Left ventricle myocardium inferior (tissue), 1 donor: ENCODE measurements around the gene MYT1. TPM values are rescaled to one million over a fixed set of nuclear protein-coding genes. Genes with fewer than 3 reads are reported as not detected.
A peak's percentile ranks its signal among the peaks of the same experiment; 100 is the strongest.

Experiments
- DNase-seq: peaks from one replicate; pipeline ENCODE4 v3.0.0-alpha.2; 2020
- H3K27ac ChIP-seq: fragments of 200-600 bp; replicated peaks from 2 replicates; pipeline ENCODE4 v1.8.0; 2021
- H3K27me3 ChIP-seq: fragments of 200-600 bp; 2 replicates; pipeline ENCODE4 v1.8.0; 2021; ENCODE audit warnings: low read depth
- H3K36me3 ChIP-seq: fragments of 200-600 bp; 2 replicates; pipeline ENCODE4 v1.8.0; 2021
- H3K4me1 ChIP-seq: fragments of 200-600 bp; 2 replicates; pipeline ENCODE4 v1.8.0; 2021
- H3K4me3 ChIP-seq: fragments of 200-600 bp; 2 replicates; pipeline ENCODE4 v1.8.0; 2021; ENCODE audit warnings: mild to moderate bottlenecking, moderate library complexity
- H3K9me3 ChIP-seq: fragments of 200-600 bp; replicated peaks from 2 replicates; pipeline ENCODE4 v1.8.0; 2021
- CTCF ChIP-seq: fragments of 200-600 bp; IDR thresholded peaks from 2 replicates; pipeline ENCODE4 v1.8.0; 2021; ENCODE audit warnings: antibody characterized with exemption, mild to moderate bottlenecking, borderline replicate concordance
- intact Hi-C: fragments of 100-400 bp; cut with micrococcal nuclease; formaldehyde crosslinking; loops from one replicate; pipeline ENCODE4 v1.11.0; 2022
- total RNA-seq: library from RNA; stranded (reverse); fragmentation: NEBNext Ultra II Directional; extraction: Animal tissue kit (Norgen Biotek cat#: 25700); gene quantifications from one replicate; pipeline ENCODE4 v1.2.1, GENCODE V29; 2021
- donor health status: DM: no; HTN: yes; CAD: no; lungs with severe emphysema.

The MYT1 gene
- total RNA-seq, 1 donor from 2014 or later, result 0.11 TPM

DNA sequence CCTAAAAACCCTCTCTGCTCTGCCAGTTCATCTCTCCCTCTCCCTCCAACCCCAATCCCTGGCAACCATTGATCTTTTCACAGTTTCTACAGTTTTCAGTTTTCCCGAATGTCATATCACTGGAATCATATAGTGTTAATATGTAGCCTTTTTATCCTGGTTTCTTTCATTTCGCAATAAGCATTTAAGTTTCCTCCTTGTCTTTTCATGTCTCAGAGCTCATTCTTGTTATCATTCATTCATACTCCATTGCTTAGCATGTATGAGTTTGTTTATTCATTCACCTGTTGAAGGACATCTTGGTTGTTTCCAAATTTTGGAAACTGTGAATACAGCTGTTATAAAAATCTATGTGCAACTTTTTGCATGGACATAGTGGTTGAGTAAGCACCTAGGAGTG, 85.8 kb downstream of the MYT1 start:
- DNase-seq, result no peak
- Histone ChIP-seq H3K4me3 (no peak overlapping the region), H3K27me3 (peaks cover 19% of the 10 kb centered on the region), H3K9me3 (no peaks in the 10 kb centered on the region), H3K27ac (no peak overlapping the region), H3K4me1 (peaks cover 4% of the 10 kb centered on the region), H3K36me3 (no peaks in the 10 kb centered on the region)
- intact Hi-C loops, result no loop called here
- TF ChIP-seq CTCF, result no peak

GRCh38 chr20:64253000-64253383, 88.7 kb downstream of the MYT1 start:
- no peak for TF ChIP-seq CTCF
- peaks cover 29% of the 10 kb centered on the region for H3K4me1 ChIP-seq
- no peak overlapping the region for H3K27ac ChIP-seq
- no peaks in the 10 kb centered on the region for H3K36me3 ChIP-seq
- DNase-seq, result no peak
- H3K27me3 ChIP-seq, result no peaks in the 10 kb centered on the region
- no peak overlapping the region for H3K4me3 ChIP-seq
- intact Hi-C loops, result no loop called here
- H3K9me3 ChIP-seq, result no peaks in the 10 kb centered on the region

- H3K27ac ChIP-seq, result no peak overlapping the region
- no peak for DNase-seq
- no peak for TF ChIP-seq CTCF
- H3K4me3 ChIP-seq, result no peak overlapping the region
- H3K27me3 ChIP-seq, result no peaks in the 10 kb centered on the region
- no peaks in the 10 kb centered on the region for H3K36me3 ChIP-seq
- peaks cover 34% of the 10 kb centered on the region for H3K4me1 ChIP-seq
- no peaks in the 10 kb centered on the region for H3K9me3 ChIP-seq
- intact Hi-C loops, result no loop called here
These were observed 89.2 kb downstream of the MYT1 start for GRCh38 chr20:64253443-64253842.

GRCh38 chr20:64254156-64254555, 89.9 kb downstream of the MYT1 start:
- Histone ChIP-seq H3K36me3 (no peaks in the 10 kb centered on the region), H3K4me1 (peaks cover 41% of the 10 kb centered on the region), H3K9me3 (no peaks in the 10 kb centered on the region), H3K27me3 (no peaks in the 10 kb centered on the region), H3K27ac (no peak overlapping the region), H3K4me3 (no peak overlapping the region)
- no peak for TF ChIP-seq CTCF
- intact Hi-C loops, result no loop called here
- DNase-seq, result no peak

GRCh38 chr20:64254571-64255360, 90.5 kb downstream of the MYT1 start:
- Histone ChIP-seq H3K36me3 (no peaks in the 10 kb centered on the region), H3K4me3 (peak overlapping the region; percentile 86), H3K27ac (peak overlapping the region; percentile 96), H3K9me3 (no peaks in the 10 kb centered on the region), H3K27me3 (no peaks in the 10 kb centered on the region), H3K4me1 (peaks cover 46% of the 10 kb centered on the region)
- intact Hi-C loops, result no loop called here
- TF ChIP-seq CTCF, result no peak
- DNase-seq, result no peak
